Endothelial cell of umbilical vein (primary cell): Measurements from ENCODE around the gene KHNYN. TPM values are rescaled to one million over a fixed set of nuclear protein-coding genes. Genes with fewer than 3 reads are reported as not detected.

Experiments
- BruUV-seq: library from RNA; stranded (reverse); fragments of 400-500 nt; replicated peaks from 2 replicates; lab custom pipeline; 2021; lab: Mats Ljungman, UMichigan
- CTCF ChIA-PET: fragments of 300-600, 350-600 bp; sonication (Branson Sonifier 250); formaldehyde crosslinking; loops from one replicate; lab custom pipeline; 2021; ENCODE audit warnings: antibody characterized with exemption, inconsistent platforms; lab: Charles Lee
- POLR2A ChIA-PET: fragments of 300-600, 350-600 bp; sonication (Branson Sonifier 250); formaldehyde crosslinking; loops from one replicate; lab custom pipeline; 2021; ENCODE audit warnings: antibody characterized with exemption, inconsistent platforms; lab: Charles Lee
- DNase-seq: peaks from one replicate; pipeline ENCODE4 v3.0.0-alpha.2; 2011; ENCODE audit warnings: low read depth, low spot score
- FAIRE-seq: peaks from 2 replicates; lab custom pipeline; 2011; peaks lifted over from hg19 to GRCh38; lab: Jason Lieb, UNC
- H2AFZ ChIP-seq: 2 replicates; pipeline ENCODE4 v1.6.0; 2012; ENCODE audit warnings: low read depth, low read length, control low read depth, inconsistent platforms
- H3K27ac ChIP-seq: 2 replicates; pipeline ENCODE4 v1.5.1; 2011; ENCODE audit warnings: low read depth, mild to moderate bottlenecking, control low read depth, low read length, moderate library complexity; ENCODE audit not compliant: insufficient read depth
- H3K27me3 ChIP-seq, 2 experiments: 2 replicates each; pipeline versions ENCODE4 v1.6.0 to v1.6.1; 2011; ENCODE audit warnings: low read length in 2 of 2, mixed read lengths in 1 of 2; ENCODE audit not compliant: control insufficient read depth in 2 of 2, insufficient read depth in 2 of 2
- H3K36me3 ChIP-seq, 2 experiments: 2 replicates in 1 of 2; 3 replicates in 1 of 2; pipeline ENCODE4 v1.5.1; 2011; ENCODE audit warnings: low read length in 2 of 2, mild to moderate bottlenecking in 1 of 2, moderate library complexity in 1 of 2; ENCODE audit not compliant: control insufficient read depth in 2 of 2, insufficient read depth in 2 of 2; ENCODE audit errors: extremely low read depth in 1 of 2
- H3K4me1 ChIP-seq: 3 replicates; pipeline ENCODE4 v1.5.1; 2011; ENCODE audit warnings: mild to moderate bottlenecking, low read length; ENCODE audit not compliant: control insufficient read depth, insufficient read depth; ENCODE audit errors: extremely low read depth
- H3K4me2 ChIP-seq: 2 replicates; pipeline ENCODE4 v1.6.1; 2011; ENCODE audit warnings: low read length, control low read depth, mixed read lengths; ENCODE audit not compliant: insufficient read depth
- H3K4me3 ChIP-seq, 3 experiments: fragments of 200-600 bp in 1 of 3; sonication (generic), shearing (Covaris generic) in 1 of 3; replicated peaks in 1 of 3; 2 replicates each; pipeline ENCODE4 v1.5.1; 2011 to 2016; ENCODE audit warnings: control low read depth in 3 of 3, low read length in 3 of 3, mild to moderate bottlenecking in 2 of 3, inconsistent platforms in 1 of 3, low read depth in 1 of 3, moderate library complexity in 1 of 3; ENCODE audit not compliant: insufficient read depth in 1 of 3
- H3K79me2 ChIP-seq: 2 replicates; pipeline ENCODE4 v1.6.0; 2012; ENCODE audit warnings: low read length, inconsistent platforms; ENCODE audit not compliant: control insufficient read depth, insufficient read depth
- H3K9ac ChIP-seq: replicated peaks from 2 replicates; pipeline ENCODE3; 2011; ENCODE audit warnings: low read length, control low read depth; ENCODE audit not compliant: insufficient read depth; ENCODE audit errors: extremely low read depth
- H3K9me1 ChIP-seq: replicated peaks from 3 replicates; pipeline ENCODE4 v1.6.0; 2011; ENCODE audit warnings: mild to moderate bottlenecking, low read length; ENCODE audit not compliant: control insufficient read depth, insufficient read depth; ENCODE audit errors: extremely low read depth
- H3K9me3 ChIP-seq: replicated peaks from 2 replicates; pipeline ENCODE4 v1.5.1; 2012; ENCODE audit warnings: low read length, inconsistent platforms; ENCODE audit not compliant: control insufficient read depth, insufficient read depth
- H4K20me1 ChIP-seq: replicated peaks from 2 replicates; pipeline ENCODE3; 2011; ENCODE audit warnings: mild to moderate bottlenecking, low read length; ENCODE audit not compliant: control insufficient read depth, insufficient read depth; ENCODE audit errors: extremely low read depth
- EZH2 ChIP-seq: IDR thresholded peaks from 2 replicates; pipeline ENCODE4 v1.6.1; 2012; ENCODE audit warnings: borderline replicate concordance, low read depth, mild to moderate bottlenecking, moderate library complexity, low read length, inconsistent platforms; ENCODE audit not compliant: severe bottlenecking
- GATA2 ChIP-seq: IDR thresholded peaks from 2 replicates; pipeline ENCODE4 v1.7.0; 2011; ENCODE audit warnings: low read depth, mild to moderate bottlenecking, moderate library complexity, mixed read lengths, low read length; ENCODE audit not compliant: insufficient read length, insufficient read depth
- JUN ChIP-seq: IDR thresholded peaks from 2 replicates; pipeline ENCODE4 v1.6.1; 2011; ENCODE audit warnings: borderline replicate concordance, low read depth; ENCODE audit not compliant: insufficient read length, insufficient read depth
- MYC ChIP-seq: IDR thresholded peaks from one replicate; pipeline ENCODE4 v1.6.1; 2011; ENCODE audit warnings: mild to moderate bottlenecking, low read depth, low read length
- POLR2A ChIP-seq: IDR thresholded peaks from 2 replicates; pipeline ENCODE4 v1.6.1; 2012; ENCODE audit warnings: low read depth, mild to moderate bottlenecking, control low read depth, low read length
- POLR2AphosphoS5 ChIP-seq: IDR thresholded peaks from 2 replicates; pipeline ENCODE4 v1.6.1; 2012; ENCODE audit warnings: low read depth, mild to moderate bottlenecking, control low read depth, low read length, moderate library complexity; ENCODE audit not compliant: insufficient read depth
- dilution Hi-C: fragments of 300-500 bp; cut with MboI; formaldehyde crosslinking; loops from one replicate; pipeline ENCODE4 v1.15.0; 2019; ENCODE audit warnings: low sequenced_read_pairs; ENCODE audit not compliant: extremely low pct_ligation_motif_present
- intact Hi-C: fragments of 100-400 bp; cut with micrococcal nuclease; formaldehyde crosslinking; loops from one replicate; pipeline ENCODE4 v1.10.0; 2022
- polyA plus RNA-seq, 4 experiments: library from polyadenylated mRNA; depleted of rRNA in 3 of 4; stranded (reverse) in 3 of 4; unstranded in 1 of 4; fragments of >200 nt; gene quantifications; 2 replicates each; pipeline versions ENCODE4 v1.2.1 to v1.2.3, GENCODE V29; 2011 to 2012; ENCODE audit warnings: missing spikeins in 1 of 4
- total RNA-seq: library from RNA; stranded (reverse); gene quantifications from 2 replicates; pipeline ENCODE4 v1.2.3, GENCODE V29; 2021

KHNYN gene
- total and polyA plus RNA-seq, 2 donors (not counting 3 experiments of a cell fraction or from before 2014, with no cell fraction given) = 25.4 to 63.3 TPM

DNA sequence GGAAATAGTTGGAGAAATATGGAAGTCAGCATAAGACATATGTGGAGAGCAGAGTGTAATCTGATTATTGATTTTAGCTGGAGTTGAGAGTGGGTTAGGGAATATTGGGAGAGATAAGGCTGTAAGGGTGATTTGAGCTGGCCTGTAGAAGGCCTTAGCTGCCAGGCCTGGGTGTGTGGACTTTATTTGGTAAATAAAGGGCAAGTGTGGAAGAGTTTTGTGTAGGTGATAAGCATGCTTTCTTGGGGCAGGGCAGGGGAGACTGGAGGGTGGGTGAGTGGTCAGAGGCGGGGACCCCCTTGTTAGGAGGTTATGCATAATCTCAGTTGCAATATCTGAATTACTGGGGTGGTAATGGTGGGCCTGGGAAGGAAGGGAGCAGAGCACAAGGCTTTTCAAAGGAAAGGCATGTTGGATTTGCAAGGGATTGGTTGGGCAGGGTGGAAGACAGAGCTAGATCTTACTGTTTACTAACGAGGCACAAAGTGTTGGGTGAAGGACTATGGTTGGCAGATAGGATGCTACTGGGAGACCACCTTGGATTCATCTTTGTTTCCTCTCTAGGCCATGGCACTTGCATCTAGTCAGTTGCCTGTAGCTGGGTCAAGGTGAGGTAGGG lies 5.5 kb downstream of the KHNYN start:
- Histone ChIP-seq H3K9me1 (no peaks in the 10 kb centered on the region), H3K36me3 (peaks cover 13 to 35% of the 10 kb centered on the region in 2 experiments), H3K79me2 (peaks cover 22% of the 10 kb centered on the region), H4K20me1 (no peaks in the 10 kb centered on the region), H3K9me3 (no peaks in the 10 kb centered on the region), H3K27me3 (no peaks in the 10 kb centered on the region), H3K9ac (no peak overlapping the region), H3K27ac (no peak overlapping the region), H3K4me2 (no peak overlapping the region), H3K4me1 (peaks cover 49% of the 10 kb centered on the region), H2AFZ (no peak overlapping the region), H3K4me3 (no peak overlapping the region)
- ChIA-PET CTCF (interaction anchor here (1.0 to 10.2 kb wide), 13 partner anchors 8 to 164 kb away, joined by 3 to 811 read pairs (median 5); partner anchors contain the start of genes ADCY4, RABGGTA and RIPK3), POLR2A (interaction anchor here (0.6 to 2.4 kb wide), 3 partner anchors 10 to 103 kb away, joined by 3 to 7 read pairs (median 7); no protein-coding TSS in a partner anchor)
- dilution Hi-C loops (no loop called here), intact Hi-C loops (no loop called here)
- DNase-seq (no peak), FAIRE-seq (no peak)
- TF ChIP-seq GATA2 = no peak
- no peak for TF ChIP-seq POLR2AphosphoS5
- no TSS peak for BruUV-seq

GRCh38 chr14:24435998-24436354 lies 6.2 kb downstream of the KHNYN start:
- Histone ChIP-seq H3K4me3 (no peak overlapping the region), H3K9ac (peak overlapping the region; percentile 14), H3K79me2 (peaks cover 15% of the 10 kb centered on the region), H3K27ac (peak overlapping the region; percentile 75), H2AFZ (no peak overlapping the region), H3K4me2 (no peak overlapping the region), H3K4me1 (peaks cover 45% of the 10 kb centered on the region), H3K36me3 (peaks cover 13 to 37% of the 10 kb centered on the region in 2 experiments), H3K9me1 (no peaks in the 10 kb centered on the region), H3K27me3 (no peaks in the 10 kb centered on the region), H3K9me3 (no peaks in the 10 kb centered on the region), H4K20me1 (no peaks in the 10 kb centered on the region)
- ChIA-PET CTCF (interaction anchor here (0.7 to 10.2 kb wide), 27 partner anchors 8 to 378 kb away, joined by 3 to 811 read pairs (median 5); partner anchors contain the start of genes ADCY4, CIDEB, LTB4R and LTB4R2), POLR2A (interaction anchor here (0.6 to 2.4 kb wide), 4 partner anchors 11 to 104 kb away, joined by 3 to 7 read pairs (median 5); no protein-coding TSS in a partner anchor)
- intact Hi-C loops (loop anchor here (1.0 kb wide), 5 partner anchors 71 to 194 kb away; partner anchors contain the start of gene TINF2), dilution Hi-C loops (no loop called here)
- DNase-seq (no peak), FAIRE-seq (peak; percentile 4)
- TF ChIP-seq JUN (no peak), MYC (no peak), POLR2A (no peak), POLR2AphosphoS5 (no peak), EZH2 (no peak)
- BruUV-seq = no TSS peak
